Gastrocnemius medialis (tissue), 4 donors: ENCODE data around the gene RASL11B.

Experiments used
- POLR2A ChIP-seq, 2 donors: fragments of 450-650 bp; IDR thresholded peaks; one replicate each; pipeline ENCODE4 v1.6.1; 2017; ENCODE audit warnings: antibody characterized with exemption in 2 of 2, mild to moderate bottlenecking in 2 of 2, moderate library complexity in 2 of 2
- TF ChIP-seq, protein P1 (sequence below), 5 experiments: fragments of 450-650 bp in 3 of 5; fragments of 200-600 bp in 2 of 5; sonication (generic) in 2 of 5; IDR thresholded peaks in 4 of 5; conservative IDR thresholded peaks in 1 of 5; 1 replicate in 4 of 5; 2 replicates in 1 of 5; pipeline ENCODE4 v1.5.1; 2016 to 2019; ENCODE audit warnings: antibody characterized with exemption in 5 of 5, mild to moderate bottlenecking in 3 of 5, moderate library complexity in 3 of 5

DNA sequence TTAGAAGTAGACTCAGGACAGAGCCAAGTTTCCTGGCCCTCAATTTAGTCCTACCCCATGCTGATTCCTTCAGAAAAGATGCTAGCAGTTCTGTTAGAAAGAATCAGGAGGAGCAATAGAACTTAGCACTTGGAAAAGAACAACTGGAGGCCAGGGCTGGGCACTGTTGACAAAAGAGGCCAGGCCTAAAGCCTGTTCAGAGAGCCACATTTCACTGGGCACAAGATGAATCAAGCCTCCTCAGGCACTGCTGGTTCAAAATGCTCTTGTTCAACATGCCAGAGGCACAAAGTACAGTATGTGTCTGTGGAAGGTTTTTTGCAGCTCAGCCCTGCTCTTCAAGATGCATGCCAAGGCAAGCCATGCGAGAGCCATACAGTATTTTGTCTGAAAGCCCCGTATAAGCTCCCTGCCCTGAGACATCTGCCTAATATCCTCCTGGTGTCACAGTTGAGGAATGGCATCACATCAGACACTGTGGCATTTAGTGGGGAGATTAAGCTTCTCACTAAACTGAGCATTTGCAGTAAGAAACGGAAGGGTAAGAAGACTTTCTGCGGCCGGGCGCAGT, 53.7 kb downstream of the RASL11B start:
- TF ChIP-seq POLR2A (IDR thresholded peaks at IDR 0.05), result no peak
- TF ChIP-seq, protein P1, sequence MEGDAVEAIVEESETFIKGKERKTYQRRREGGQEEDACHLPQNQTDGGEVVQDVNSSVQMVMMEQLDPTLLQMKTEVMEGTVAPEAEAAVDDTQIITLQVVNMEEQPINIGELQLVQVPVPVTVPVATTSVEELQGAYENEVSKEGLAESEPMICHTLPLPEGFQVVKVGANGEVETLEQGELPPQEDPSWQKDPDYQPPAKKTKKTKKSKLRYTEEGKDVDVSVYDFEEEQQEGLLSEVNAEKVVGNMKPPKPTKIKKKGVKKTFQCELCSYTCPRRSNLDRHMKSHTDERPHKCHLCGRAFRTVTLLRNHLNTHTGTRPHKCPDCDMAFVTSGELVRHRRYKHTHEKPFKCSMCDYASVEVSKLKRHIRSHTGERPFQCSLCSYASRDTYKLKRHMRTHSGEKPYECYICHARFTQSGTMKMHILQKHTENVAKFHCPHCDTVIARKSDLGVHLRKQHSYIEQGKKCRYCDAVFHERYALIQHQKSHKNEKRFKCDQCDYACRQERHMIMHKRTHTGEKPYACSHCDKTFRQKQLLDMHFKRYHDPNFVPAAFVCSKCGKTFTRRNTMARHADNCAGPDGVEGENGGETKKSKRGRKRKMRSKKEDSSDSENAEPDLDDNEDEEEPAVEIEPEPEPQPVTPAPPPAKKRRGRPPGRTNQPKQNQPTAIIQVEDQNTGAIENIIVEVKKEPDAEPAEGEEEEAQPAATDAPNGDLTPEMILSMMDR (IDR thresholded peaks at IDR 0.05 in 4 of 5, conservative IDR thresholded peaks at IDR 0.05 in 1 of 5), result no peak
